ENCODE results near the gene RAB44.

DNA sequence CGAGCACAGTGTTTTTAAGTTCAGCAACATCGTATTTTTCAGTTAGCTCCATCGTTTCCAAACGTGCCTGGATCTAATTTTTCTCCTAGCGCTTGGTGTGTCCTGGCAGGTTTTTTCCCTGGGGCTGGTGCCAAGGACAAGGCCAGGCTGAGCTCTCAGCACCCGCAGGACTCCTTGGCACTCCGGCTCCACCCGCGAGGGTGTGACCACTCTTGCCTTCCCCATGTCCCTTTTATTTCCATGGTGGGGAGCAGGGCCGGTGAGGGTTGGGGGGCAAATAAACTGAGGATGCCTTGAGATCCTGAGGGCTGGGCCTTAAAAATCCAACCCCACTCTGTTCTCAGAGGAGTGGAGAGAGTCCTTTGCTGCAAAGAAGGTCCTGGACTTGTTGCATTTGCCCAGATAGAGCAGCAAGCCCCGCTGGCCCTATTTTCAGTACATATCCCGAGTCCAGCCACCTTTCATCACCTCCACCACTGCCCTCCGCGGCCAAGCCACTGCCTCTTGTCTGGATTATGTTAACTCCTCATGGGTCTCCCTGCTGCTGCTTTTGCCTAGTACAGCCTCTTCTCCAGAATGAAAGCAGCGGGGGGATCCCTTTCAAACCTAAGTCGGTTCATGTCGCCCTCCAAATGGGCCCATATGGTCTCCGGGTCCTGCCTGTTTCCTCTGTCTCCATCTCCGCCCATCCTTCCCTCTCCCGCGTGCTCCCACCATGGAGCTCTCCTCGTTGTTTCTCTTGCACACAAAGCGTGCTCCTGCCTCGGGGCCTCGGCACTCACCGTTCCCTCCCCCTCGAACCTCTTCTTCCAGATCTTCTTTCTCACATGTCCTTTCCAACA lies 4.5 kb upstream of the RAB44 start:
- TF ChIP-seq EZH2 (IDR thresholded peaks at IDR 0.05) (no peak), POLR2AphosphoS5 (IDR thresholded peaks at IDR 0.05; ENCODE audit: borderline replicate concordance, low read depth, low read length) (no peak)

Data from SK-N-MC (cell line).